Type B pancreatic cell (in vitro differentiated cells): ENCODE measurements around the gene WNT3A. TPM values are rescaled to one million over a fixed set of nuclear protein-coding genes. Genes with fewer than 3 reads are reported as not detected.

Experiments used
- DNase-seq: peaks from one replicate; pipeline ENCODE4 v3.0.0; 2021; ENCODE audit warnings: mixed read lengths; ENCODE audit not compliant: unreplicated experiment; ENCODE audit errors: extremely low spot score
- H3K27ac Mint-ChIP-seq: 2 replicates; pipeline ENCODE4 v1.8.0; 2021; ENCODE audit warnings: mild to moderate bottlenecking, mixed read lengths
- H3K27me3 Mint-ChIP-seq: 2 replicates; pipeline ENCODE4 v1.8.0; 2021; ENCODE audit warnings: mixed read lengths
- H3K36me3 Mint-ChIP-seq: 2 replicates; pipeline ENCODE4 v1.8.0; 2021; ENCODE audit warnings: mixed read lengths
- H3K4me1 Mint-ChIP-seq: one replicate; pipeline ENCODE4 v1.8.0; 2021; ENCODE audit warnings: mixed read lengths; ENCODE audit not compliant: unreplicated experiment
- H3K4me3 Mint-ChIP-seq: 2 replicates; pipeline ENCODE4 v1.8.0; 2021; ENCODE audit warnings: mild to moderate bottlenecking, mixed read lengths
- H3K9me3 Mint-ChIP-seq: 2 replicates; pipeline ENCODE4 v1.8.0; 2021; ENCODE audit warnings: mixed read lengths
- CTCF ChIP-seq: fragments of 200-600 bp; sonication (generic); conservative IDR thresholded peaks from 2 replicates; pipeline ENCODE4 v1.5.0; 2021; ENCODE audit warnings: antibody characterized with exemption, mild to moderate bottlenecking
- total RNA-seq: library from RNA; stranded (reverse); gene quantifications from 2 replicates; pipeline ENCODE4 v1.2.1, GENCODE V29; 2021; ENCODE audit warnings: low replicate concordance

Gene WNT3A
- total RNA-seq, 1 donor from 2014 or later: 6.4 TPM

GRCh38 chr1:228099331-228099732, 92.5 kb downstream of the WNT3A start:
- Mint-ChIP-seq H3K27me3 (no peaks in the 10 kb centered on the region), H3K9me3 (no peaks in the 10 kb centered on the region), H3K27ac (peak overlapping the region; percentile 13), H3K36me3 (peaks cover 24% of the 10 kb centered on the region), H3K4me3 (no peak overlapping the region), H3K4me1 (peaks cover 10% of the 10 kb centered on the region)
- no peak for TF ChIP-seq CTCF
- no peak for DNase-seq

- H3K36me3 Mint-ChIP-seq: peaks cover 9% of the 10 kb centered on the region
- DNase-seq: no peak
- H3K27ac Mint-ChIP-seq: peak overlapping the region; percentile 70
- TF ChIP-seq CTCF: no peak
- H3K4me1 Mint-ChIP-seq: peaks cover 14% of the 10 kb centered on the region
- H3K9me3 Mint-ChIP-seq: no peaks in the 10 kb centered on the region
- H3K27me3 Mint-ChIP-seq: no peaks in the 10 kb centered on the region
- H3K4me3 Mint-ChIP-seq: peak overlapping the region; percentile 78
These were observed 94.2 kb downstream of the WNT3A start for GRCh38 chr1:228100822-228101613.

GRCh38 chr1:228101614-228101993, 94.8 kb downstream of the WNT3A start:
- H3K27ac Mint-ChIP-seq: peak overlapping the region; percentile 70
- H3K4me1 Mint-ChIP-seq: peaks cover 14% of the 10 kb centered on the region
- peak overlapping the region; percentile 78 for H3K4me3 Mint-ChIP-seq
- no peak for TF ChIP-seq CTCF
- no peaks in the 10 kb centered on the region for H3K27me3 Mint-ChIP-seq
- no peaks in the 10 kb centered on the region for H3K9me3 Mint-ChIP-seq
- peaks cover 9% of the 10 kb centered on the region for H3K36me3 Mint-ChIP-seq
- no peak for DNase-seq

GRCh38 chr1:228101994-228102790, 95.4 kb downstream of the WNT3A start:
- no peaks in the 10 kb centered on the region for H3K27me3 Mint-ChIP-seq
- peaks cover 9% of the 10 kb centered on the region for H3K36me3 Mint-ChIP-seq
- no peak overlapping the region for H3K27ac Mint-ChIP-seq
- H3K9me3 Mint-ChIP-seq: no peaks in the 10 kb centered on the region
- H3K4me3 Mint-ChIP-seq: peak overlapping the region; percentile 82
- DNase-seq: no peak
- peak; percentile 34 for TF ChIP-seq CTCF
- peaks cover 14% of the 10 kb centered on the region for H3K4me1 Mint-ChIP-seq

- no peak for TF ChIP-seq CTCF
- H3K27ac Mint-ChIP-seq: peak within 1 kb of the TSS; percentile 90
- peaks cover 14% of the 10 kb centered on the region for H3K4me1 Mint-ChIP-seq
- peak; percentile 97 for DNase-seq
- H3K27me3 Mint-ChIP-seq: no peaks in the 10 kb centered on the region
- H3K4me3 Mint-ChIP-seq: peak within 1 kb of the TSS; percentile 94
- H3K36me3 Mint-ChIP-seq: peaks cover 9% of the 10 kb centered on the region
- H3K9me3 Mint-ChIP-seq: no peaks in the 10 kb centered on the region
These were observed 96.2 kb downstream of the WNT3A start, which contains the start of gene C1orf35 for GRCh38 chr1:228102791-228103620. Gene C1orf35, minus strand, starts transcription at chr1:228103325. Its CDS starts 98 bp downstream, at chr1:228103227.
